Measurements from ENCODE around the gene ZFP36L2.

DNA sequence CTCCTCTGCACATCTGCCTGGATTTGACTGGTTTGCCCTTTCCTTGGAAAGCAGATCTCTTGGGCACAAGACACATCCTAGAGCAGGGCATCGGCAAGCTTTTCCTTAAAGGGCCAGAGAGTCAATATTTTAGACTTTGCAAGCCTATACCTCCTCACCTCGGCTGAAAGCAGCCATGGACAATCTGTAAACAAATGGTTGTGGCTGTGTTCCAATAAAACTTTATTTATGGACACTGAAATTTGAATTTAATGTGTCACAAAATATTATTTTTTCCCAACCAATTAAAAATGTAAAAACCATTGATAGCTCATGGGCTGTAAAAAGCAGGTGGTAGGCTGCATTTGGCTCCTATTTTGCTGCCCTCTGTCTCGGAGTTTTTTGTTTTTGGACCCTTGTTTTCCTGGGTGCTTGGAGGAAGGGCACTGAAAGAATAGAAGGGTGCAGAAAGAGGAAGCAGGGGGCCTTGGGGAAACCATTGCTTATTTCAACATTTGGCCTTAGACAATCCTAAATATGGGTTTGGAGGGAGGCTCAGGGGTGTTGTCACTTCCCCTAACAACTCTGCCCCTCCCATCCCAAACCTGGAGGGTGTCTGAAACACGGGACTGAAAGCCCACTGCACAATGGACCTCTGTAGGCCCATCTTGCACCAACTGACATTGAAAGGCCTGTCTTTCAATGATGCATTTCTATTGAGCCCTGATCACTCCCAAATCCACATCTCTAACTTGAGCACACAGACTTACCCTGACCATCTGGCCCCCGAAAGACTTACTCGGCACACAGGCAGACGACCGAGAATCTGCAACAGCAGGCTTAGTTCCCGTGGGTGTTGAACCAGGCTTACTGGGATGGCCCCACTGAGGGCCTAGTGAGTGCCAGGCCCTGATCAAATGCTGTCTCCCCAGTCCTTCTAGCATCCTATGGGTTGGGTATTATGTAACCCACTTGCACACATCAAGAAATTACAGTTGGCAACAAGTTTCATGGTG, 7.1 kb upstream of the ZFP36L2 start:
- TF ChIP-seq ADNP (tag; IDR thresholded peaks at IDR 0.05) (no peak), HDAC2 (IDR thresholded peaks at IDR 0.05) (no peak), NFIX (CRISPR knock-in tag; IDR thresholded peaks at IDR 0.05; ENCODE audit: low read depth) (no peak)
- TF ChIP-seq, protein P1, sequence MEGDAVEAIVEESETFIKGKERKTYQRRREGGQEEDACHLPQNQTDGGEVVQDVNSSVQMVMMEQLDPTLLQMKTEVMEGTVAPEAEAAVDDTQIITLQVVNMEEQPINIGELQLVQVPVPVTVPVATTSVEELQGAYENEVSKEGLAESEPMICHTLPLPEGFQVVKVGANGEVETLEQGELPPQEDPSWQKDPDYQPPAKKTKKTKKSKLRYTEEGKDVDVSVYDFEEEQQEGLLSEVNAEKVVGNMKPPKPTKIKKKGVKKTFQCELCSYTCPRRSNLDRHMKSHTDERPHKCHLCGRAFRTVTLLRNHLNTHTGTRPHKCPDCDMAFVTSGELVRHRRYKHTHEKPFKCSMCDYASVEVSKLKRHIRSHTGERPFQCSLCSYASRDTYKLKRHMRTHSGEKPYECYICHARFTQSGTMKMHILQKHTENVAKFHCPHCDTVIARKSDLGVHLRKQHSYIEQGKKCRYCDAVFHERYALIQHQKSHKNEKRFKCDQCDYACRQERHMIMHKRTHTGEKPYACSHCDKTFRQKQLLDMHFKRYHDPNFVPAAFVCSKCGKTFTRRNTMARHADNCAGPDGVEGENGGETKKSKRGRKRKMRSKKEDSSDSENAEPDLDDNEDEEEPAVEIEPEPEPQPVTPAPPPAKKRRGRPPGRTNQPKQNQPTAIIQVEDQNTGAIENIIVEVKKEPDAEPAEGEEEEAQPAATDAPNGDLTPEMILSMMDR (IDR thresholded peaks at IDR 0.05 in 2 of 3, conservative IDR thresholded peaks at IDR 0.05 in 1 of 3; ENCODE audit: insufficient read depth in 2 of 3, low read depth in 1 of 3, low read length in 3 of 3), result no peak

Data from K562 (cell line).